Aorta (tissue), 5 donors: Measurements from ENCODE around the gene CREBL2. TPM values are rescaled to one million over a fixed set of nuclear protein-coding genes. Genes with fewer than 3 reads are reported as not detected.
"Not testable (repeated sequence)": the region's sequence is repeated elsewhere in the genome, so short reads cannot be mapped to it uniquely, and the experiment has no call there.

ENCODE experiments used
- ATAC-seq: fragments of 200-7000 bp; cut with Tn5 transposase; one replicate; pipeline ENCODE4 v1.9.1; 2022; ENCODE audit warnings: moderate library complexity; ENCODE audit not compliant: low FRiP score
- DNase-seq, 2 donors: peaks; one replicate each; pipeline ENCODE4 v3.0.0-alpha.2; 2020
- H3K27ac ChIP-seq, 2 donors: one replicate each; pipeline ENCODE4 v1.5.1; 2013; ENCODE audit warnings: low read length in 2 of 2, mild to moderate bottlenecking in 2 of 2, moderate library complexity in 2 of 2, control low read depth in 1 of 2, inconsistent platforms in 1 of 2, low read depth in 1 of 2
- H3K27me3 ChIP-seq, 2 donors: one replicate each; pipeline ENCODE4 v1.6.1; 2013; ENCODE audit warnings: control low read depth in 1 of 2, low read length in 1 of 2, mild to moderate bottlenecking in 1 of 2, moderate library complexity in 1 of 2; ENCODE audit not compliant: insufficient read depth in 2 of 2, control insufficient read depth in 1 of 2
- H3K36me3 ChIP-seq, 2 donors: one replicate each; pipeline ENCODE4 v1.6.1; 2013; ENCODE audit warnings: control low read depth in 1 of 2, low read length in 1 of 2, mild to moderate bottlenecking in 1 of 2; ENCODE audit not compliant: insufficient read depth in 2 of 2, control insufficient read depth in 1 of 2
- H3K4me1 ChIP-seq, 2 donors: one replicate each; pipeline ENCODE4 v1.6.1; 2013; ENCODE audit warnings: low read length in 2 of 2, control low read depth in 1 of 2, mild to moderate bottlenecking in 1 of 2, moderate library complexity in 1 of 2; ENCODE audit not compliant: insufficient read depth in 2 of 2, control insufficient read depth in 1 of 2
- H3K4me3 ChIP-seq, 2 donors: one replicate each; pipeline ENCODE4 v1.5.1; 2013; ENCODE audit warnings: low read length in 2 of 2, control low read depth in 1 of 2, mild to moderate bottlenecking in 1 of 2
- H3K9me3 ChIP-seq: one replicate; pipeline ENCODE4 v1.6.1; 2013; ENCODE audit warnings: mild to moderate bottlenecking, low read length; ENCODE audit not compliant: control insufficient read depth
- WGBS, 2 donors: extraction: QIAGEN DNeasy Blood & Tissue Kit; methylation state at CpG; one replicate each; pipeline ENCODE4 v1.1.7; 2013; 5-methylcytosine and 5-hydroxymethylcytosine counted together
- intact Hi-C, 2 donors: fragments of 100-400 bp; cut with DNase I; formaldehyde crosslinking; loops; one replicate each; pipeline versions ENCODE4 v1.14.2 to v1.15.0; 2022
- polyA plus RNA-seq, 2 donors: library from polyadenylated mRNA; stranded (reverse); fragments of 200-250 nt; gene quantifications; one replicate each; pipeline ENCODE4 v1.2.3, GENCODE V29; 2013
- total RNA-seq, 2 donors: library from RNA; stranded (reverse); fragmentation: NEBNext Ultra II Directional; extraction: Animal tissue kit (Norgen Biotek cat#: 25700); gene quantifications; one replicate each; pipeline ENCODE4 v1.2.1, GENCODE V29; 2021
- donor health status: healthy with polysubstance abuse.
- donor health status: Bipolar disorder and iron deficiency.
- donor health status: DM: no; HTN: no; CAD: no.
- donor health status: DM: no; HTN: no; CAD: no.
- donor health status: DM: yes; HTN: yes; CAD: no.

CREBL2 gene
- total and polyA plus RNA-seq, 4 donors, result 26.6 to 47.1 (median 36.8) TPM

GRCh38 chr12:12639995-12640394 lies 28.3 kb downstream of the CREBL2 start:
- H3K9me3 ChIP-seq, H3K27me3 ChIP-seq, H3K4me3 ChIP-seq, intact Hi-C loops, H3K27ac ChIP-seq, DNase-seq, H3K36me3 ChIP-seq, H3K4me1 ChIP-seq, ATAC-seq: not testable (repeated sequence)
- 92% methylated on average over 4 of the region's 4 CpGs for WGBS, 2 donors

GRCh38 chr12:12641650-12642049 lies 30.0 kb downstream of the CREBL2 start:
- Histone ChIP-seq H3K27ac (no peak overlapping the region), H3K36me3 (peaks cover 0 to 6% of the 10 kb centered on the region in 2 donors), H3K27me3 (no peaks in the 10 kb centered on the region), H3K9me3 (no peaks in the 10 kb centered on the region), H3K4me1 (no peaks in the 10 kb centered on the region), H3K4me3 (no peak overlapping the region)
- ATAC-seq (no peak), DNase-seq (no peak)
- intact Hi-C loops, result no loop called here
- WGBS, 2 donors, result 89 to 95% methylated on average over 2 of the region's 2 CpGs

- no peak for DNase-seq
- ATAC-seq, result no peak
- WGBS, 2 donors, result 81 to 86% methylated on average over 3 of the region's 3 CpGs
- H3K4me1 ChIP-seq, result no peaks in the 10 kb centered on the region
- peaks cover 2% of the 10 kb centered on the region for H3K9me3 ChIP-seq
- intact Hi-C loops, result no loop called here
- H3K27ac ChIP-seq, result no peak overlapping the region
- peaks cover 0 to 4% of the 10 kb centered on the region in 2 donors for H3K36me3 ChIP-seq
- H3K27me3 ChIP-seq, result no peaks in the 10 kb centered on the region
- no peak overlapping the region for H3K4me3 ChIP-seq
Measured at GRCh38 chr12:12642916-12643315, 31.2 kb downstream of the CREBL2 start.

GRCh38 chr12:12645485-12645884 lies 33.8 kb downstream of the CREBL2 start:
- Histone ChIP-seq H3K9me3 (peaks cover 10% of the 10 kb centered on the region), H3K36me3 (peaks cover 0 to 2% of the 10 kb centered on the region in 2 donors), H3K4me1 (no peaks in the 10 kb centered on the region), H3K27me3 (no peaks in the 10 kb centered on the region), H3K4me3 (no peak overlapping the region), H3K27ac (no peak overlapping the region)
- intact Hi-C loops, result no loop called here
- no peak for ATAC-seq
- 65 to 70% methylated on average over 3 of the region's 3 CpGs for WGBS, 2 donors
- no peak for DNase-seq

GRCh38 chr12:12645968-12646367 lies 34.3 kb downstream of the CREBL2 start:
- H3K27me3 ChIP-seq, H3K36me3 ChIP-seq, H3K4me3 ChIP-seq, H3K27ac ChIP-seq, DNase-seq, H3K4me1 ChIP-seq, intact Hi-C loops, H3K9me3 ChIP-seq, ATAC-seq: not testable (repeated sequence)
- 73 to 74% methylated on average over 6 of the region's 6 CpGs for WGBS, 2 donors

GRCh38 chr12:12646483-12647072 lies 34.9 kb downstream of the CREBL2 start:
- no peaks in the 10 kb centered on the region for H3K4me1 ChIP-seq
- H3K9me3 ChIP-seq, result peaks cover 10% of the 10 kb centered on the region
- 58 to 89% methylated on average over 1 of the region's 1 CpG for WGBS, 2 donors
- H3K4me3 ChIP-seq, result no peak overlapping the region
- no peak overlapping the region for H3K27ac ChIP-seq
- no peaks in the 10 kb centered on the region for H3K27me3 ChIP-seq
- no peak for DNase-seq
- intact Hi-C loops, result no loop called here
- ATAC-seq, result no peak
- peaks cover 0 to 2% of the 10 kb centered on the region in 2 donors for H3K36me3 ChIP-seq

GRCh38 chr12:12648284-12648683 lies 36.6 kb downstream of the CREBL2 start:
- Histone ChIP-seq H3K4me3 (no peak overlapping the region), H3K36me3 (no peaks in the 10 kb centered on the region), H3K27ac (no peak overlapping the region), H3K4me1 (no peaks in the 10 kb centered on the region), H3K9me3 (peaks cover 10% of the 10 kb centered on the region), H3K27me3 (no peaks in the 10 kb centered on the region)
- intact Hi-C loops, result no loop called here
- ATAC-seq (no peak), DNase-seq (no peak)

- ATAC-seq, result no peak
- Histone ChIP-seq H3K9me3 (peaks cover 11% of the 10 kb centered on the region), H3K36me3 (no peaks in the 10 kb centered on the region), H3K27me3 (no peaks in the 10 kb centered on the region), H3K27ac (no peak overlapping the region), H3K4me1 (no peaks in the 10 kb centered on the region), H3K4me3 (no peak overlapping the region)
- intact Hi-C loops, result no loop called here
- DNase-seq, result no peak
Measured at GRCh38 chr12:12648951-12649650, 37.4 kb downstream of the CREBL2 start.

GRCh38 chr12:12651752-12652151 lies 40.1 kb downstream of the CREBL2 start:
- H3K36me3 ChIP-seq, result no peaks in the 10 kb centered on the region
- no peaks in the 10 kb centered on the region for H3K27me3 ChIP-seq
- peaks cover 11% of the 10 kb centered on the region for H3K9me3 ChIP-seq
- no peak overlapping the region for H3K27ac ChIP-seq
- ATAC-seq (no peak), DNase-seq (no peak)
- H3K4me3 ChIP-seq, result no peak overlapping the region
- intact Hi-C loops, result loop anchor here in 1 of 2 donors (10.0 kb wide), 1 partner anchor 87 kb away; the partner anchor contains the start of gene DUSP16
- H3K4me1 ChIP-seq, result no peaks in the 10 kb centered on the region
